DMS79 (cell line): ENCODE measurements around the gene IGSF21.
"Not testable (repeated sequence)": the region's sequence is repeated elsewhere in the genome, so short reads cannot be mapped to it uniquely, and the experiment has no call there.

Experiments used
- DNase-seq: peaks from one replicate; lab custom pipeline; 2025; lab: John Stamatoyannopoulos, UW

IGSF21 gene

GRCh38 chr1:18360251-18360650 lies 252.7 kb downstream of the IGSF21 start:
- no peak for DNase-seq

GRCh38 chr1:18362150-18362549 lies 254.6 kb downstream of the IGSF21 start:
- DNase-seq, result no peak

- DNase-seq, result no peak
These were observed 255.8 kb downstream of the IGSF21 start for GRCh38 chr1:18363436-18363835.

- DNase-seq, result no peak
These were observed 257.6 kb downstream of the IGSF21 start for GRCh38 chr1:18365099-18365705.

GRCh38 chr1:18372505-18372904 lies 264.9 kb downstream of the IGSF21 start:
- not testable (repeated sequence) for DNase-seq

- DNase-seq, result no peak
These were observed 265.6 kb downstream of the IGSF21 start for GRCh38 chr1:18373151-18373550.

- DNase-seq, result no peak
These were observed 266.4 kb downstream of the IGSF21 start for GRCh38 chr1:18373882-18374493.

- no peak for DNase-seq
These were observed 269.1 kb downstream of the IGSF21 start for GRCh38 chr1:18376661-18377060.

GRCh38 chr1:18380288-18380687 lies 272.7 kb downstream of the IGSF21 start:
- no peak for DNase-seq

GRCh38 chr1:18384059-18384458 lies 276.5 kb downstream of the IGSF21 start:
- DNase-seq, result no peak

GRCh38 chr1:18384471-18384870 lies 276.9 kb downstream of the IGSF21 start:
- DNase-seq, result no peak

GRCh38 chr1:18385239-18385790 lies 277.7 kb downstream of the IGSF21 start:
- no peak for DNase-seq

GRCh38 chr1:18386591-18386990 lies 279.0 kb downstream of the IGSF21 start:
- no peak for DNase-seq

- DNase-seq, result no peak
These were observed 279.7 kb downstream of the IGSF21 start for GRCh38 chr1:18387307-18387706.

GRCh38 chr1:18390953-18391352 lies 283.4 kb downstream of the IGSF21 start:
- no peak for DNase-seq

- no peak for DNase-seq
These were observed 287.1 kb downstream of the IGSF21 start for GRCh38 chr1:18394563-18395156.

- DNase-seq, result peak; percentile 83
These were observed 288.8 kb downstream of the IGSF21 start for GRCh38 chr1:18396247-18396980.

- no peak for DNase-seq
These were observed 290.0 kb downstream of the IGSF21 start for GRCh38 chr1:18397641-18398040.

- DNase-seq, result no peak
These were observed 291.4 kb downstream of the IGSF21 start for GRCh38 chr1:18398791-18399530.

- no peak for DNase-seq
These were observed 292.9 kb downstream of the IGSF21 start for GRCh38 chr1:18400347-18401102.

GRCh38 chr1:18401921-18402320 lies 294.3 kb downstream of the IGSF21 start:
- DNase-seq, result no peak
